Liver (tissue), 9 donors: ENCODE data around the gene BSN. TPM values are rescaled to one million over a fixed set of nuclear protein-coding genes. Genes with fewer than 3 reads are reported as not detected.

Experiments used
- DNase-seq: peaks from one replicate; pipeline ENCODE4 v3.0.0-alpha.2; 2017; ENCODE audit warnings: low spot score
- H3K27ac ChIP-seq, 2 donors: one replicate each; pipeline ENCODE4 v1.7.0; 2013; ENCODE audit warnings: inconsistent platforms in 2 of 2, low read length in 2 of 2, control low read depth in 1 of 2, low read depth in 1 of 2, mild to moderate bottlenecking in 1 of 2
- H3K27me3 ChIP-seq, 4 donors: one replicate each; pipeline versions ENCODE4 v1.6.1 to v1.7.0; 2013; ENCODE audit warnings: low read length in 3 of 4, inconsistent platforms in 1 of 4, mild to moderate bottlenecking in 1 of 4, moderate library complexity in 1 of 4; ENCODE audit not compliant: control insufficient read depth in 4 of 4, insufficient read depth in 4 of 4
- H3K36me3 ChIP-seq, 4 donors: one replicate each; pipeline versions ENCODE4 v1.6.1 to v1.7.0; 2013; ENCODE audit warnings: low read length in 3 of 4, mild to moderate bottlenecking in 3 of 4, low read depth in 1 of 4, moderate library complexity in 1 of 4; ENCODE audit not compliant: control insufficient read depth in 4 of 4, insufficient read depth in 3 of 4
- H3K4me1 ChIP-seq, 4 donors: one replicate each; pipeline versions ENCODE4 v1.6.1 to v1.7.0; 2013; ENCODE audit warnings: low read length in 3 of 4, mild to moderate bottlenecking in 3 of 4, moderate library complexity in 1 of 4; ENCODE audit not compliant: control insufficient read depth in 4 of 4, insufficient read depth in 4 of 4
- H3K4me3 ChIP-seq, 3 donors: one replicate each; pipeline versions ENCODE4 v1.6.1 to v1.7.0; 2013; ENCODE audit warnings: low read length in 3 of 3, control low read depth in 1 of 3, low read depth in 1 of 3, mild to moderate bottlenecking in 1 of 3
- H3K9ac ChIP-seq, 2 donors: one replicate each; pipeline ENCODE4 v1.7.0; 2013; ENCODE audit warnings: low read length in 2 of 2, mild to moderate bottlenecking in 2 of 2, moderate library complexity in 2 of 2, control low read depth in 1 of 2, low read depth in 1 of 2
- H3K9me3 ChIP-seq, 4 donors: one replicate each; pipeline versions ENCODE4 v1.6.1 to v1.7.0; 2013; ENCODE audit warnings: low read length in 3 of 4; ENCODE audit not compliant: control insufficient read depth in 4 of 4
- EGR1 ChIP-seq, 2 donors: IDR thresholded peaks; 2 replicates each; pipeline ENCODE4 v1.6.1; 2016 to 2018; ENCODE audit warnings: antibody characterized with exemption in 2 of 2, low read depth in 2 of 2
- FOXA2 ChIP-seq: IDR thresholded peaks from 2 replicates; pipeline ENCODE4 v1.6.1; 2016; ENCODE audit warnings: antibody characterized with exemption
- GABPA ChIP-seq, 2 donors: IDR thresholded peaks in 1 of 2; conservative IDR thresholded peaks in 1 of 2; 2 replicates each; pipeline ENCODE4 v1.6.1; 2016; ENCODE audit warnings: antibody characterized with exemption in 2 of 2, mild to moderate bottlenecking in 1 of 2, moderate library complexity in 1 of 2
- HNF4G ChIP-seq: IDR thresholded peaks from 2 replicates; pipeline ENCODE4 v1.6.1; 2016; ENCODE audit warnings: antibody characterized with exemption
- JUND ChIP-seq, 2 donors: IDR thresholded peaks; 2 replicates each; pipeline ENCODE4 v1.6.1; 2016; ENCODE audit warnings: antibody characterized with exemption in 2 of 2
- NR2F2 ChIP-seq: IDR thresholded peaks from 2 replicates; pipeline ENCODE4 v1.6.1; 2016; ENCODE audit warnings: antibody characterized with exemption
- RAD21 ChIP-seq, 2 donors: IDR thresholded peaks; 2 replicates each; pipeline ENCODE4 v1.6.1; 2016; ENCODE audit warnings: antibody characterized with exemption in 2 of 2, mild to moderate bottlenecking in 2 of 2
- RXRA ChIP-seq, 2 donors: IDR thresholded peaks; 2 replicates each; pipeline ENCODE4 v1.6.1; 2017 to 2018; ENCODE audit warnings: antibody characterized with exemption in 2 of 2, mild to moderate bottlenecking in 1 of 2
- SP1 ChIP-seq: IDR thresholded peaks from 2 replicates; pipeline ENCODE4 v1.6.1; 2018; ENCODE audit warnings: antibody characterized with exemption, mild to moderate bottlenecking
- TAF1 ChIP-seq: conservative IDR thresholded peaks from 2 replicates; pipeline ENCODE4 v1.6.1; 2016; ENCODE audit warnings: antibody characterized with exemption, mild to moderate bottlenecking
- WGBS: extraction: QIAGEN DNeasy Blood & Tissue Kit; methylation state at CpG from one replicate; pipeline ENCODE4 v1.1.7; 2013; 5-methylcytosine and 5-hydroxymethylcytosine counted together
- polyA plus RNA-seq, 2 donors: library from polyadenylated mRNA; stranded (reverse) in 1 of 2; unstranded in 1 of 2; fragments of 200-250 nt in 1 of 2; fragments of >200 nt in 1 of 2; fragmentation: Nextera tagmentation in 1 of 2; extraction: Ambion mirVana in 1 of 2; gene quantifications; one replicate each; pipeline versions ENCODE4 v1.2.1 to v1.2.3, GENCODE V29; 2013 to 2015
- total RNA-seq, 2 donors: library from RNA; depleted of rRNA; stranded (reverse); fragments of >200 nt; gene quantifications; one replicate each; pipeline ENCODE4 v1.2.3, GENCODE V29; 2014
- TF ChIP-seq, protein P1 (sequence below): IDR thresholded peaks from 2 replicates; pipeline ENCODE4 v1.6.1; 2016; ENCODE audit warnings: antibody characterized with exemption
- TF ChIP-seq, protein P2 (sequence below): IDR thresholded peaks from 2 replicates; pipeline ENCODE4 v1.6.1; 2016; ENCODE audit warnings: antibody characterized with exemption
- TF ChIP-seq, protein P3 (sequence below): IDR thresholded peaks from 2 replicates; pipeline ENCODE4 v1.6.1; 2016; ENCODE audit warnings: antibody characterized with exemption, mild to moderate bottlenecking
- TF ChIP-seq, protein P4 (sequence below): IDR thresholded peaks from 2 replicates; pipeline ENCODE4 v1.6.1; 2016; ENCODE audit warnings: antibody characterized with exemption
- TF ChIP-seq, protein P5 (sequence below): fragments of 150-350 bp; IDR thresholded peaks from 2 replicates; pipeline ENCODE4 v1.5.1; 2017; ENCODE audit warnings: improper control_type of control experiment, low read depth, low read length; ENCODE audit not compliant: missing input control
- donor health status: healthy.
- donor health status: healthy.
- donor health status: healthy.
- donor health status: healthy.
- donor health status: healthy.

The BSN gene
- total and polyA plus RNA-seq, 4 donors, result 0.32 to 0.67 (median 0.40) TPM

DNA sequence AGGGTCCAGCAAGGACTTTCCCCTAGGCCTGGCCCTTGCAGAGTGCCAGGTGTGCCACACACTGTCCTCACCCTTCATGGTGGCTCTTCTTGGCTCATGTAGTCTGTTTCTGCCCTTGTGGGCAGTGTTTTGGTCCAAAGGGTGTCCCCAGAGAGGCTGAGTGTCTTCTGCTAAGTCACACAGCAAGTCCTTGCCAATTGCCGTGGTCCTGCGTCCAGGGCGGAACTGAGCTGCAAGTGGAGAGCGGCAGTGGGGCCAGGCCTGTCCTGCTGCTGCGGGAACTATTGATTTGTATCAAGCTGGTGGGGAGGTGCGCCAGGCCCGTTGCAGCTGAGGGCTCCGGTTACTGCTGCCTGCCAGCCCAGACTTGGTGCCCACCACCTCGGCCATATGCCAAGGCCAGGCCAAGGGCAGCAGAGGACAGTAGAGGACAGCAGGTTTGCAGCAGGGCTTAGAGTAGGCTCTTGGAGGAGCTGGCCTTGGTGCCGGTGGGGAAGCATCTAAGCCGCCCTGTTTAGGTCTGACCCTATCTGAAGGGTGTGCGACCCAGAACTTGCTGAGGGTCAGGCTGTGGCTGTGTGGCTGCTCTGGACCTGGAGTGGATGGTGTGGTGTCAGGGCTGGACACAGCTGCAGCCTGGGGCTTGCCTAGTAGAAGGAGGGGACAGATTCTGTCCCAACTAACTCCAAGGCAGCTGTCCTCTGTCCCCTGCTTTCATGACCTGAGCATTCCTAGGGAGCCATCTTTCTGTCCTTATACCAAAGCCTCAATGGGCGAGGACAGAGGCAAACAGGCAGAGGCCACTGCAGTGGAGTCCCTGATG, 160.7 kb downstream of the BSN start (continued):
- TF ChIP-seq, protein P1, sequence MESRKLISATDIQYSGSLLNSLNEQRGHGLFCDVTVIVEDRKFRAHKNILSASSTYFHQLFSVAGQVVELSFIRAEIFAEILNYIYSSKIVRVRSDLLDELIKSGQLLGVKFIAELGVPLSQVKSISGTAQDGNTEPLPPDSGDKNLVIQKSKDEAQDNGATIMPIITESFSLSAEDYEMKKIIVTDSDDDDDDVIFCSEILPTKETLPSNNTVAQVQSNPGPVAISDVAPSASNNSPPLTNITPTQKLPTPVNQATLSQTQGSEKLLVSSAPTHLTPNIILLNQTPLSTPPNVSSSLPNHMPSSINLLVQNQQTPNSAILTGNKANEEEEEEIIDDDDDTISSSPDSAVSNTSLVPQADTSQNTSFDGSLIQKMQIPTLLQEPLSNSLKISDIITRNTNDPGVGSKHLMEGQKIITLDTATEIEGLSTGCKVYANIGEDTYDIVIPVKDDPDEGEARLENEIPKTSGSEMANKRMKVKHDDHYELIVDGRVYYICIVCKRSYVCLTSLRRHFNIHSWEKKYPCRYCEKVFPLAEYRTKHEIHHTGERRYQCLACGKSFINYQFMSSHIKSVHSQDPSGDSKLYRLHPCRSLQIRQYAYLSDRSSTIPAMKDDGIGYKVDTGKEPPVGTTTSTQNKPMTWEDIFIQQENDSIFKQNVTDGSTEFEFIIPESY, result no peak

DNA sequence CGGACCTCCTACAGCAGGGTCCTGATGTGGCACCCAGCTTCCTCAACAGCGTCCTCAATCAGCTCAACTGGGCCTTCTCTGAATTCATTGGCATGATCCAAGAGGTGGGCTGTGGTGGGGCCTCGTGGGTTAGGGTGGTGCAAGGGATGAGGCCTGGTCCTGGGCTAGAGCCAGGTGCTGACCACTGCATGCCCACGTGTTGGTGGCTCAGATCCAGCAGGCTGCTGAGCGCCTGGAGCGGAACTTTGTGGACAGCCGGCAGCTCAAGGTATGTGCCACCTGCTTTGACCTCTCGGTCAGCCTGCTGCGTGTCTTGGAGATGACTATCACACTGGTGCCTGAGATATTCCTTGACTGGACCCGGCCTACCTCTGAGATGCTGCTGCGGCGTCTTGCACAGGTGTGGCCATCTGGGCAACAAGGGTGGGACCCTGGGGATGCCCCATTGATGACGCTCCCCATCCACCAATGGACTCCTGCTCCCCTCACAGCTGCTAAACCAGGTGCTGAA, 161.4 kb downstream of the BSN start:
- DNase-seq, result no peak
- Histone ChIP-seq H3K4me3 (no peak overlapping the region), H3K4me1 (peaks cover 2 to 14% (median 7%) of the 10 kb centered on the region in 4 donors), H3K9ac (no peak overlapping the region), H3K36me3 (peaks cover 6 to 63% (median 23%) of the 10 kb centered on the region in 4 donors), H3K9me3 (no peaks in the 10 kb centered on the region), H3K27me3 (no peaks in the 10 kb centered on the region), H3K27ac (no peak overlapping the region)
- WGBS, result 92% methylated on average over 13 of the region's 13 CpGs
- TF ChIP-seq, protein P2, sequence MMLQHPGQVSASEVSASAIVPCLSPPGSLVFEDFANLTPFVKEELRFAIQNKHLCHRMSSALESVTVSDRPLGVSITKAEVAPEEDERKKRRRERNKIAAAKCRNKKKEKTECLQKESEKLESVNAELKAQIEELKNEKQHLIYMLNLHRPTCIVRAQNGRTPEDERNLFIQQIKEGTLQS, result no peak
- TF ChIP-seq SP1, result no peak
- TF ChIP-seq, protein P3, sequence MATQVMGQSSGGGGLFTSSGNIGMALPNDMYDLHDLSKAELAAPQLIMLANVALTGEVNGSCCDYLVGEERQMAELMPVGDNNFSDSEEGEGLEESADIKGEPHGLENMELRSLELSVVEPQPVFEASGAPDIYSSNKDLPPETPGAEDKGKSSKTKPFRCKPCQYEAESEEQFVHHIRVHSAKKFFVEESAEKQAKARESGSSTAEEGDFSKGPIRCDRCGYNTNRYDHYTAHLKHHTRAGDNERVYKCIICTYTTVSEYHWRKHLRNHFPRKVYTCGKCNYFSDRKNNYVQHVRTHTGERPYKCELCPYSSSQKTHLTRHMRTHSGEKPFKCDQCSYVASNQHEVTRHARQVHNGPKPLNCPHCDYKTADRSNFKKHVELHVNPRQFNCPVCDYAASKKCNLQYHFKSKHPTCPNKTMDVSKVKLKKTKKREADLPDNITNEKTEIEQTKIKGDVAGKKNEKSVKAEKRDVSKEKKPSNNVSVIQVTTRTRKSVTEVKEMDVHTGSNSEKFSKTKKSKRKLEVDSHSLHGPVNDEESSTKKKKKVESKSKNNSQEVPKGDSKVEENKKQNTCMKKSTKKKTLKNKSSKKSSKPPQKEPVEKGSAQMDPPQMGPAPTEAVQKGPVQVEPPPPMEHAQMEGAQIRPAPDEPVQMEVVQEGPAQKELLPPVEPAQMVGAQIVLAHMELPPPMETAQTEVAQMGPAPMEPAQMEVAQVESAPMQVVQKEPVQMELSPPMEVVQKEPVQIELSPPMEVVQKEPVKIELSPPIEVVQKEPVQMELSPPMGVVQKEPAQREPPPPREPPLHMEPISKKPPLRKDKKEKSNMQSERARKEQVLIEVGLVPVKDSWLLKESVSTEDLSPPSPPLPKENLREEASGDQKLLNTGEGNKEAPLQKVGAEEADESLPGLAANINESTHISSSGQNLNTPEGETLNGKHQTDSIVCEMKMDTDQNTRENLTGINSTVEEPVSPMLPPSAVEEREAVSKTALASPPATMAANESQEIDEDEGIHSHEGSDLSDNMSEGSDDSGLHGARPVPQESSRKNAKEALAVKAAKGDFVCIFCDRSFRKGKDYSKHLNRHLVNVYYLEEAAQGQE, result no peak
- TF ChIP-seq NR2F2, result no peak
- TF ChIP-seq GABPA (IDR thresholded peaks at IDR 0.05 in 1 of 2, conservative IDR thresholded peaks at IDR 0.05 in 1 of 2), result no peak
- TF ChIP-seq RXRA (IDR thresholded peaks at IDR 0.05), result no peak
- no peak for TF ChIP-seq EGR1 (IDR thresholded peaks at IDR 0.05; ENCODE audit: low read depth in 2 of 2)
- no peak for TF ChIP-seq HNF4G
- no peak for TF ChIP-seq RAD21 (IDR thresholded peaks at IDR 0.05)
- TF ChIP-seq JUND (IDR thresholded peaks at IDR 0.05), result no peak

DNA sequence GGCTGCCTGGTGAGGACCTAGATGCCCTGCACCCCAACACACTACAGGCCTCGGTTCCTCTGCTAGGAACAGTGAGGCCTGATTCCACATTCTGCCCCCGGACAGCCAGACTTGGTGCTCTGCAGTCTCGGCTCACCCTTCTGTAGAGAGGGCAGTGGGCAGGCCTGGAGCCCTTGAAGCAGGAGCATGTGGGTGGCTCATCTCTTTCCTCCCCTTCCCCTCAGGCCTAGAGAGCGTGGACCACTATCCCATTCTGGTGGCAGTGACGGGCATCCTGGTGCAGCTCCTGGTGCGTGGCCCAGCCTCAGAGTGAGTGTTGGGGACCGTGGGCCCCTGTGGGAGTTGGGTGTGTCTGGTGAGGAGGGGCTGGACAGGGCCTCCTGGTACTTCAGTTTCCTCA, 161.9 kb downstream of the BSN start:
- no peak for DNase-seq
- Histone ChIP-seq H3K36me3 (peaks cover 6 to 68% (median 23%) of the 10 kb centered on the region in 4 donors), H3K27ac (no peak overlapping the region), H3K4me3 (no peak overlapping the region), H3K27me3 (no peaks in the 10 kb centered on the region), H3K9ac (no peak overlapping the region), H3K9me3 (no peaks in the 10 kb centered on the region), H3K4me1 (peaks cover 2 to 14% (median 7%) of the 10 kb centered on the region in 4 donors)
- WGBS, result 96% methylated on average over 7 of the region's 7 CpGs
- TF ChIP-seq SP1 (no peak), EGR1 (IDR thresholded peaks at IDR 0.05; ENCODE audit: low read depth in 2 of 2) (no peak), TAF1 (no peak), RXRA (IDR thresholded peaks at IDR 0.05) (no peak), HNF4G (no peak), FOXA2 (no peak)
- TF ChIP-seq, protein P1, result no peak
- TF ChIP-seq, protein P4, sequence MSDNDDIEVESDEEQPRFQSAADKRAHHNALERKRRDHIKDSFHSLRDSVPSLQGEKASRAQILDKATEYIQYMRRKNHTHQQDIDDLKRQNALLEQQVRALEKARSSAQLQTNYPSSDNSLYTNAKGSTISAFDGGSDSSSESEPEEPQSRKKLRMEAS, result no peak
- TF ChIP-seq, protein P5, sequence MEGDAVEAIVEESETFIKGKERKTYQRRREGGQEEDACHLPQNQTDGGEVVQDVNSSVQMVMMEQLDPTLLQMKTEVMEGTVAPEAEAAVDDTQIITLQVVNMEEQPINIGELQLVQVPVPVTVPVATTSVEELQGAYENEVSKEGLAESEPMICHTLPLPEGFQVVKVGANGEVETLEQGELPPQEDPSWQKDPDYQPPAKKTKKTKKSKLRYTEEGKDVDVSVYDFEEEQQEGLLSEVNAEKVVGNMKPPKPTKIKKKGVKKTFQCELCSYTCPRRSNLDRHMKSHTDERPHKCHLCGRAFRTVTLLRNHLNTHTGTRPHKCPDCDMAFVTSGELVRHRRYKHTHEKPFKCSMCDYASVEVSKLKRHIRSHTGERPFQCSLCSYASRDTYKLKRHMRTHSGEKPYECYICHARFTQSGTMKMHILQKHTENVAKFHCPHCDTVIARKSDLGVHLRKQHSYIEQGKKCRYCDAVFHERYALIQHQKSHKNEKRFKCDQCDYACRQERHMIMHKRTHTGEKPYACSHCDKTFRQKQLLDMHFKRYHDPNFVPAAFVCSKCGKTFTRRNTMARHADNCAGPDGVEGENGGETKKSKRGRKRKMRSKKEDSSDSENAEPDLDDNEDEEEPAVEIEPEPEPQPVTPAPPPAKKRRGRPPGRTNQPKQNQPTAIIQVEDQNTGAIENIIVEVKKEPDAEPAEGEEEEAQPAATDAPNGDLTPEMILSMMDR, result no peak
